Right atrium auricular region (tissue), 2 donors: Measurements from ENCODE around the gene PKD1L1. TPM values are rescaled to one million over a fixed set of nuclear protein-coding genes. Genes with fewer than 3 reads are reported as not detected.
A peak's percentile ranks its signal among the peaks of the same experiment; 100 is the strongest.

ENCODE experiments used
- DNase-seq: peaks from one replicate; pipeline ENCODE4 v3.0.0-alpha.2; 2019; ENCODE audit warnings: low spot score
- H3K27ac ChIP-seq, 2 donors: fragments of 200-600 bp; sonication (generic); 1 replicate in 1 of 2; 2 replicates in 1 of 2; pipeline ENCODE4 v1.5.1; 2016 to 2019
- H3K27me3 ChIP-seq, 2 donors: fragments of 200-600 bp; sonication (generic); one replicate each; pipeline versions ENCODE4 v1.5.1 to v1.6.0; 2017 to 2019
- H3K36me3 ChIP-seq: fragments of 200-600 bp; sonication (generic); one replicate; pipeline ENCODE4 v1.5.1; 2016
- H3K4me1 ChIP-seq, 2 donors: fragments of 200-600 bp; sonication (generic); one replicate each; pipeline versions ENCODE4 v1.5.1 to v1.6.0; 2017 to 2019
- H3K4me3 ChIP-seq, 2 donors: fragments of 200-600 bp; sonication (generic); 1 replicate in 1 of 2; 2 replicates in 1 of 2; pipeline ENCODE4 v1.5.1; 2017 to 2019; ENCODE audit warnings: mild to moderate bottlenecking in 1 of 2, moderate library complexity in 1 of 2
- H3K9me3 ChIP-seq, 2 donors: fragments of 200-600 bp; sonication (generic); one replicate each; pipeline ENCODE4 v1.5.1; 2019
- CTCF ChIP-seq, 2 donors: fragments of 200-600 bp; sonication (generic); IDR thresholded peaks; one replicate each; pipeline ENCODE4 v1.5.1; 2019; ENCODE audit warnings: antibody characterized with exemption in 2 of 2
- total RNA-seq, 2 donors: library from RNA; depleted of rRNA; stranded (reverse); fragments of >200 nt; gene quantifications; one replicate each; pipeline ENCODE4 v1.1.0, GENCODE V29; 2016

The PKD1L1 gene
- total RNA-seq, 2 donors from 2014 or later = 0.98 to 1.1 TPM

DNA sequence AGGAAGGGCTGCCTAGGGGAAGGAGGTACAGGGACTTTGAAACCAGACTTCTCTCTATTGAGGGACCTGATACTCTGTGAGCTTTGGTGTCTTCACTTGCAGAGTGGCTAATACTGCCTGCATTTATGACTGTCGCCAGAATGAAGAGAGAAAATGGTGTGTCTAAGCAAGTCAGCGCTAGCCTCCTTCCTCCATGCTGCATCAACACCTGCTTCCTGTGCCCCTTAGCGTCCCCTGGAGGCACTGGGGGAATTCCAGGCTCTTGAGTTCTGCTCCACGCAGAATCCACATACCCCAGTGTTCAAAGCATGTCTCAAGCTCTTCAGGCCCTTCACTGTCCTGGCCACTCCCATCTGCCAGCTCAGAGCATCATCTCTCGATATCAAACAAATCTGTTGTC lies 140.5 kb downstream of the PKD1L1 start:
- Histone ChIP-seq H3K4me3 (no peak overlapping the region), H3K36me3 (no peaks in the 10 kb centered on the region), H3K27ac (peak overlapping the region in 1 of 2 donors; percentile 3), H3K4me1 (peaks cover 0 to 19% of the 10 kb centered on the region in 2 donors), H3K9me3 (no peaks in the 10 kb centered on the region), H3K27me3 (no peaks in the 10 kb centered on the region)
- TF ChIP-seq CTCF (IDR thresholded peaks at IDR 0.05) = no peak
- no peak for DNase-seq

DNA sequence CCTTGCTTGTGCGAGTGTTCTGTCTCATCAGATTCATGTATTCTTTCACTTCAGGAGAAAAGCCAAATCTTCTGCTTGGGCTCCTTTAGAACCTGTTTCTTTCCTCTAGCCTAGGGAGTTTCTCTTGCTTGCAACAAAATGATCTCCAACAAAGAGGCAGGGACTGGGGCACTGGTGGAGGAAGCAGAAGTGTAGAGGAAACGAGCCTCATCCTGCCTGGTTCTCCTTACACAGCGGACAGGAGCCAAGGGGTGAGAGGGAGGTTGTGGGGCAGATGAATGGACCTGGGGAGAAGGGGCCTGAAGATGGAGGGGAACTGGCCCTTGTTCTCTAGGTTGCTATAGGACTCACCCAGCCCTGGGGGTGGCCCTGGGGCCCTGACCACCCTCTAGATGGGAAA lies 141.1 kb downstream of the PKD1L1 start:
- Histone ChIP-seq H3K27ac (peak overlapping the region; percentile 34 to 36), H3K27me3 (no peaks in the 10 kb centered on the region), H3K4me3 (no peak overlapping the region), H3K4me1 (peaks cover 0 to 19% of the 10 kb centered on the region in 2 donors), H3K9me3 (no peaks in the 10 kb centered on the region), H3K36me3 (no peaks in the 10 kb centered on the region)
- DNase-seq = no peak
- TF ChIP-seq CTCF (IDR thresholded peaks at IDR 0.05) = no peak

DNA sequence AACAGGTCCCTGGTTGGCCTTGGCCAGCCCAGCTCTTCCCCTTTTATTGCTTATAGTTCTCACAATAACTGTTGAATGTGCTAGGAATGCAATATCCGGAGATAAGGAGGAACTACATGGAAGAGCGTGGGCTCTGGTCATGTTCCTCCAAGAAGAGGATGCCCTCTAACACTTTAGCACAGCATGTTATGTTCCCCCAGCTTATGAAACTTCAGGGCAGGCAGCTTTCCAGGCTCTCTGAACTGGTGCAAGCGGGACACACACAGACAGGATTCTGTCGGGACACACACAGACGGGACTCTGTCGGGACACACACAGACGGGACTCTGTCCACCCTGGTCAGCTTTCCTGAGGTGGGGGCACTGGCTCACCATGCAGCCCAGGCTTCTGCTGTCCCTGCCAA lies 141.6 kb downstream of the PKD1L1 start:
- no peaks in the 10 kb centered on the region for H3K36me3 ChIP-seq
- DNase-seq = no peak
- no peak overlapping the region for H3K4me3 ChIP-seq
- H3K4me1 ChIP-seq = peaks cover 0 to 19% of the 10 kb centered on the region in 2 donors
- no peaks in the 10 kb centered on the region for H3K27me3 ChIP-seq
- no peak for TF ChIP-seq CTCF (IDR thresholded peaks at IDR 0.05)
- H3K9me3 ChIP-seq = no peaks in the 10 kb centered on the region
- peak overlapping the region; percentile 34 to 36 for H3K27ac ChIP-seq

- no peak overlapping the region for H3K27ac ChIP-seq
- no peak for TF ChIP-seq CTCF (IDR thresholded peaks at IDR 0.05)
- H3K36me3 ChIP-seq = no peaks in the 10 kb centered on the region
- H3K4me1 ChIP-seq = peaks cover 0 to 19% of the 10 kb centered on the region in 2 donors
- no peaks in the 10 kb centered on the region for H3K9me3 ChIP-seq
- no peaks in the 10 kb centered on the region for H3K27me3 ChIP-seq
- DNase-seq = no peak
- H3K4me3 ChIP-seq = no peak overlapping the region
These were observed 143.3 kb downstream of the PKD1L1 start for GRCh38 chr7:47804767-47805545.

DNA sequence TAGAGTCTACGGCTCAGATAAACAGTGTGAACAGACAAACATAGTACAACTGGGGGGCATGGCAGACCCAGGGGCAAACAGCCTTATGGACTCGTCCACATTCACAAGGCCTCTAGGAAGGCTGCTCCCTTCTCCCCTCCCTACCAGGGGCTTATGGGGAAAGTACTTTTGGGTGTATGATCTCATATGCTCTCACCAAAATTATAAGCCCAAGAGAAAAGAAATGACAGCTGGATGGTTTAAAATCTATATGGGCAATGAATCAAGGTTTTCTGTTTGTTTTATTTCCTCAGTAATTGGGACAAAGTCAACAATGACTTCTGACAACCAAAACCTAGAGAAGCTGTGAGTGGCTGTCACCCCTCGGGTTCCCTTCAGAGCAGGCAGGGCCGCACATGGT lies 144.4 kb downstream of the PKD1L1 start:
- TF ChIP-seq CTCF (IDR thresholded peaks at IDR 0.05) = no peak
- Histone ChIP-seq H3K36me3 (no peaks in the 10 kb centered on the region), H3K27ac (no peak overlapping the region), H3K9me3 (no peaks in the 10 kb centered on the region), H3K4me3 (no peak overlapping the region), H3K27me3 (no peaks in the 10 kb centered on the region), H3K4me1 (peaks cover 0 to 19% of the 10 kb centered on the region in 2 donors)
- no peak for DNase-seq

GRCh38 chr7:47803025-47803424 lies 145.2 kb downstream of the PKD1L1 start:
- Histone ChIP-seq H3K4me1 (peaks cover 0 to 19% of the 10 kb centered on the region in 2 donors), H3K27ac (no peak overlapping the region), H3K9me3 (no peaks in the 10 kb centered on the region), H3K4me3 (no peak overlapping the region), H3K36me3 (no peaks in the 10 kb centered on the region), H3K27me3 (no peaks in the 10 kb centered on the region)
- DNase-seq = no peak
- no peak for TF ChIP-seq CTCF (IDR thresholded peaks at IDR 0.05)
